Fibroblast of lung (primary cell): ENCODE results near the gene MYH2.

ENCODE experiments used
- CTCF ChIP-seq, 2 donors: IDR thresholded peaks in 1 of 2; conservative IDR thresholded peaks in 1 of 2; 1 replicate in 1 of 2; 2 replicates in 1 of 2; pipeline ENCODE4 v1.5.1; 2011 to 2012; ENCODE audit warnings: low read length in 2 of 2, control low read depth in 1 of 2, inconsistent platforms in 1 of 2, low read depth in 1 of 2, mild to moderate bottlenecking in 1 of 2
- EZH2 ChIP-seq: IDR thresholded peaks from 2 replicates; pipeline ENCODE4 v1.5.1; 2012; ENCODE audit warnings: low read length, control low read depth, mild to moderate bottlenecking; ENCODE audit errors: missing control alignments

DNA sequence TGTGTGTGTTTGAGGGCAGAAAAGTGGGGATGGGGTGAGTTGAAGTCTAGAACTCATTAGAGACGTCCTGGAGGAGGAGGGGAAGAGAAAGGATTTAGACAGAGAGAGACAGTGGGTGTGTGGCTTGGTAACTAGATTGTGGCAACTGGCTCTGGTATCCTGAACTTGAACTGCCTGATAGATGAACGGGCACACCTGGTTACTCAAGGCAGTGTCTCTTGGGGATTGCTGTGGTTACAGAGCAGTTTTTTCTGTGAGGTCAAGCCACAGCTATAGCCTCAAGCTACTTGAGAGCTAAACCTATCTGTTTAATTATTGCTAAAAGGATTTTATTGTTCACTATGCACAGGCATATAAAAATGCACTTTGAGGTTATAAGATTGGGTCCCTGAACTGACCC lies 29.8 kb upstream of the MYH2 start:
- TF ChIP-seq CTCF (conservative IDR thresholded peaks at IDR 0.05 in 1 of 2, IDR thresholded peaks at IDR 0.05 in 1 of 2; ENCODE audit: low read depth in 1 of 2, low read length in 2 of 2) (no peak), EZH2 (no peak)
